HG03159 (cell line): ENCODE measurements around the gene CENPP.
"Not testable (repeated sequence)": the region's sequence is repeated elsewhere in the genome, so short reads cannot be mapped to it uniquely, and the experiment has no call there.

Source experiments
- ATAC-seq: cut with Tn5 transposase; IDR thresholded peaks from one replicate; pipeline ENCODE4 v1.9.1; 2021; ENCODE audit warnings: mild to moderate bottlenecking, moderate library complexity; ENCODE audit not compliant: unreplicated experiment

The CENPP gene

DNA sequence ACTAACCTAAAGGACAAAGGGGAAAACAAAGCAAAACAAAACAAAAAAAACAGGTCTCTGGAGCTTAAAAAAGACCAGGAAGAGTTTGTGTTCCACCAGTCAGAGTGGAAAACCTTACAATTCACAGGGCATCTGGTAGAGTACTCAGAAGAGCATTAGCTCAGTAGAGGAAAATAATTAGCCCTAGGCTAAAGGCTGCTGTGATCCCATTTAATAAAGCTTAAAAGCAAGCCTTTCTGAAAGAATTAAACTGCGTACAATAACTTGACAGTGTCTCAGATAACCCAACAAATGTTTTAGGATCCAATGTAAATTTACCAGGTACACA lies 202.7 kb downstream of the CENPP start:
- no peak for ATAC-seq

DNA sequence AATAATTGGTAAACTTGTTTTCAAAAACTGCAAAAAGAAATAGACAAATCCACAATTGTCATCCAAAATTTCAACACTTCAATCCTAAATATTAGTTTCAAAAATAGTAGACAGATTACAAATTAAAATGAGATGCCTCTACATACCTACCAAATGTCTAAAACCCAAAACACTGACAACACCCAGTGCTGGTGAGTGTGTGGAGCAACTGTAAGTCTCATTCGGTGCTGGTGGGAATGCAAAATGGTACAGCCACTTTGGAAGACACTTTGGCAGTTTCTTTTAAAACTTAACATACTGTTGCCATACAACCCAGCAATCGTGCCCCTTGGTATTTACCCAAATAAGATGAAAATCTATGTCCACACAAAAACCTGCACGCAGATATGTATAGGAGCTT lies 203.4 kb downstream of the CENPP start:
- no peak for ATAC-seq

DNA sequence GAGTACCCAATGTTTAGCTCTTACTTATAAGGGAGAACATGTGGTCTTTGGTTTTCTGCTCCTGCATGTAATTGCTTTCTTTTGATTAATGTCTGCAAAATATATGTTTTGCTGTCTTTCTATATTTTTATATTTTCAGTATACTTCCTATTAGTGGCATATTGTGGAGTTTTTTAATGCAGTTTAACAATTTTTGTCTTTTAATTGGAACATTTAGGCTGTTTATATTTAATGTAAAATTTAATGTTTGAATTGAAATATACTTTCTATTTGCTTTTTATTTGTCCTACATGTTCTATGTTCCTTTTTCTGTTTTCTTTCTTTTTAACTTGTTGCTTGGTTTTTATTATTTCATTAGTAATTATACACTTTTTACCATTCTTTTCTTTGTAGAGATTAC lies 205.1 kb downstream of the CENPP start:
- no peak for ATAC-seq

DNA sequence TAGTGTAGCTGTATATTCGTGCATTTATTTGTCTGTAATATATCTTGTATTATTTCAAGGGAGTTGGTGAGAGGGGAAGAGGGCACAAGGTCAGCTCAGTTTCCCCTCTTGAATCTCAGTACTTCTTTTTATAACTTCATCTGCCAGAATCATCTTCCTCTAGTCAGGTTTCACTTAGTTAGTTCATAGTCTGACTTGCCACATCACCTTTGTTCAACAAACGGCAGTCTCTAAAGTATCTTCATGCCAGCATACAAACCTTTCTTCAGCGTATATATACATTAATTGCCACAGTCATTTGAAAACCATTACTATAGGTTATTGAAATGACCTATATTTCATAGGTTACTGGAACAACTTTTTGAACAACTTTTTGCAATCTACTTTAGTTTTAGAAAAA lies 208.5 kb downstream of the CENPP start:
- no peak for ATAC-seq

DNA sequence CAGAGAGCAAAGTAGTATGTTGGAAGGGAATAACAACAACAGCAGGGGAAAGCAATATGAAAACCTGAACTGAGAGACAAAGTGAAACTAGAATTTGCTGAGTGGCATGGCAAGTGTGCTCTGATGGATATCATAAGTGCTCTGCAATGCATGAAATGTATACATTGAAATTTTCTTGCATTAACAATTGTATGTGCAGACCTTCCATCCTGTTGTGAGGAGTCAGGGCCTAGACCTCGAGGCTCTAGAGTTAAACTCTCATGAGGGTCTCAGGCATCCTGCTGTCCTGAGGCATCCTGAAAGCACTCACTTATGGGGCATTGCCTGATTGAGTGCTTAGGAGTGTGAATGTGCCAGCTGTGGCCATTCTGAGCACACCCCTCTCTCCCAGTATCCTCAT lies 208.9 kb downstream of the CENPP start:
- ATAC-seq, result no peak

DNA sequence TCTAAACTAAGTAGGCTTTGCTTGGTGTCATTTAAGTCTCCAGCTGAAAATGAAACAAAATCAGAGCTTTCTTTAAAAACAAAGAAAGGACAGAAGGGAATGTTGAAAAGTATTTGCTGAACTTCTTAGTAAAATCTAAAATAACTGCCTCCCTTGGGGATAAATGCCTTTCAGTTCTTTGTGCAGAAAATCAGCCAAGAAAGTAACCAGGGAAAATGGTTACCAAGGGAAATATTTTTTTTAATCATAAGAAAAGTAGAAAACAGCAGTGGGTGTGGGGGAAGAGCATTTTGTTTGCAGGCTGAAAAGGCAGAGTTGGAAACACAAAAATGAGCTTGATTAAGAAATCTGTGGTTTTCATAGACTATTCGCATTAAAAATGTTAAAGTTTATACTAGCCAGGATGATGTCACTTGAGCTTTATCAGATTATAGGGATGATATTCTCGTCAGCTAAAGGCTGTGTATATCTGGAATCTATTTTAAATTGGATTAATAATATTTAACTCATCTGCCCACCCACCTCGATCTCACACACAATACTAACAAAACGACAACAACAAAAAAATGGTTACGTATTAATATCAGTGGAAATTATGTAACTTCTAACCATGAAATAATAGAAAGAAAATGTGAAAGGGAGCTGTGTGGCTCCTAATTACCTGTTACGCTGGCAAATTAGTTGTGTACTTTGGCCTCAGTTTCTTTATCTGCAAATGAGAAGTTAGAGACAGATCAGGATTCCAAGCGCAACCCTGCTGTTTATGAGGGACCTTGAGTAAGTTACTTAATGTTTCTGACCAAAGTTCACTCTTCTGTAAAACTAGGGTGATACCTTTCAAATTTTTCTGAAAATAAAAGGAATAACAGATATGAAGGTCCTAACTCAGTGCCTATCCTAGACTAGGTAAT lies 210.4 kb downstream of the CENPP start, which contains the start of gene ECM2:
TSS of gene ECM2 (minus strand) at position 51 of the 911 bp plus-strand sequence. CDS start 13,124 bp downstream, outside the sequence.
- ATAC-seq, result no peak

DNA sequence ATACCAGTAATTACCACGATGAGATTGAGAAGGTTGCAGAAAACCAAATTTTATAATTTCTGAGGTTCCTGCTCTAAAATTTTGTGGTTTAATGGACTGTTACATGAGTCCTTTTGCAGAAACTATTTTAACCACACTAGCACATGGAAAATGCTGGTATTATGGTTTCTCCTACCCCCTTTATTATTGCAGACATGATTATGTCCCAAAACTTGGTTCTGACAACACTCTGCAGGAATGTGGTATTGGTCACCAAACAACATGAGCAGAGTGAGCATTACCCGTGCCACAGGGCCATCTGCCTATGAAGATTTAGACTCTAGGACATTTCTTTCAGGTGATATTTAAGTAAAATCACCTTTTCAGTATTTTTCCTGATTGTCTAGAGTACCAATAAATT lies 212.8 kb downstream of the CENPP start:
- no peak for ATAC-seq

DNA sequence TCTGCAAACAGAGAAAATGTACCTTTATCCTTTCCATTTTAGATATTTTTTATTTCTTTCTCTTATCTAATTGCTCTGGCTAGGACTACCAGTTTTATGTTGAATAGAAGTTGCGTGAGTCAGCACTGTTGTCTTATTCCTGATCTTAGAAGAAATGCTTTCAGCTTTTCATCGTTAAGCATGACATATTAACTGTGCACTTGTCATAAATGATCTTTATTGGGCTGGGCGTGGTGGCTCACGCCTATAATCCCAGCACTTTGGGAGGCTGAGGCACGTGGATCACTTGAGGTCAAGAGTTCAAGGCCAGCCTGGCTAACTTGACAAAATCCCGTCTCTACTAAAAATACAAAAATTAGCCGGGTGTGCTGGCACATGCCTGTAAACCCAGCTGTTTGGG lies 218.2 kb downstream of the CENPP start:
- no peak for ATAC-seq

DNA sequence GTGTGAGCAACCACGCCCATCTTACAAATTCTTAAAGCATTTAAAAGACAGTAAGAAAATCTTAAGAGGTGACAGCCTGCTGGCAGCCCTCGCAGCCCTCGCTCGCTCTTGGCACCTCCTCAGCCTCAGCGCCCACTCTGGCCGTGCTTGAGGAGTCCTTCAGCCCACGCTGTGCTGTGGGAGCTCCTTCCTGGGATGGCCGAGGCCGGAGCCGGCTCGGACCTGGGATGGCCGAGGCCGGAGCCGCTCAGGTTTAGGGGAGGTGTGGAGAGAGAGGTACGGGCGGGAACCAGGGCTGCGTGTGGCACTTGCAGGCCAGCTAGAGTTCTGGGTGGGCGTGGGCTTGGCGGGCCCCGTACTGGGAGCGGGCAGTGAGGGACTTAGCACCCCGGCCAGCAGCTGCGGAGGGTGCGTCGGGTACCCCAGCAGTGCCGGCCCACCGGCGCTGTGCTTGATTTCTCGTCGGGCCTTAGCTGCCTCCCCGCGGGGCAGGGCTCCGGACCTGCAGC lies 219.3 kb downstream of the CENPP start:
- no peak for ATAC-seq

DNA sequence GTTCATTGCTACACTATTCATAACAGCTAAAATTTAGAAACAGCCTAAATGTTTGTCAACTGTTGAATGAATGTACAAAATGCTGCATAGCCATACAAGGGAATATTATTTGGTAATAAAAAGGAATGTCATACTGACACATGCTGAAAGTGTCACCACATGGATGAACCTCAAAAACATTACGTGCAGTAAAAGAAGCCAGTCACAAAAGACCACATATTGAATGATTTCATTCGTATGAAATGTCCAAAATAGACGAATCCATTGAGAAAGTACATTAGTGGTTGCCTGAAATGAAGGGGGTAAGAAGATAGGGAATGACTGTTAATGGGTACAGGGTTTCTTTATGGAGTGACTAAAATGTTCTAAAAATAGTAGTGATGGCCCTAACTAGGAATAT lies 221.6 kb downstream of the CENPP start:
- no peak for ATAC-seq

DNA sequence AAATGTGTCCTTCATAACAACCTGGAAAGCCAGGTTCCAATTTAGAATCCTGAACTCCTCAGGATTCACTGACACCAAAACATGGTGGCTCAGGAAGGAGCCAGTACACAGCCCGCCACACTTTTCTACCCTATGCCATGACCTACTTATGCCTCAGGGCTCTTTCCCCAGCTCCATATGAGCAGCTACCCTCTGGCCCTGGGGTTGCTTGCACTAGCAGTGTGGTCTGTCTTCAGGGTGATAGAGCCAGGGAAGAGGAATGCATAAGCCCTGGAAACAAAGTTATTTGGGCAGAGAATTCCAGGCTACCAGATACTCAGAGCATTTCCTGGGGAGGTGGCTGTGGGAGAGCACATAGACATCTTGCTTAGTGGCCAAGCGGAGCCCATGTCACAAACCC lies 225.0 kb downstream of the CENPP start:
- ATAC-seq, result no peak

DNA sequence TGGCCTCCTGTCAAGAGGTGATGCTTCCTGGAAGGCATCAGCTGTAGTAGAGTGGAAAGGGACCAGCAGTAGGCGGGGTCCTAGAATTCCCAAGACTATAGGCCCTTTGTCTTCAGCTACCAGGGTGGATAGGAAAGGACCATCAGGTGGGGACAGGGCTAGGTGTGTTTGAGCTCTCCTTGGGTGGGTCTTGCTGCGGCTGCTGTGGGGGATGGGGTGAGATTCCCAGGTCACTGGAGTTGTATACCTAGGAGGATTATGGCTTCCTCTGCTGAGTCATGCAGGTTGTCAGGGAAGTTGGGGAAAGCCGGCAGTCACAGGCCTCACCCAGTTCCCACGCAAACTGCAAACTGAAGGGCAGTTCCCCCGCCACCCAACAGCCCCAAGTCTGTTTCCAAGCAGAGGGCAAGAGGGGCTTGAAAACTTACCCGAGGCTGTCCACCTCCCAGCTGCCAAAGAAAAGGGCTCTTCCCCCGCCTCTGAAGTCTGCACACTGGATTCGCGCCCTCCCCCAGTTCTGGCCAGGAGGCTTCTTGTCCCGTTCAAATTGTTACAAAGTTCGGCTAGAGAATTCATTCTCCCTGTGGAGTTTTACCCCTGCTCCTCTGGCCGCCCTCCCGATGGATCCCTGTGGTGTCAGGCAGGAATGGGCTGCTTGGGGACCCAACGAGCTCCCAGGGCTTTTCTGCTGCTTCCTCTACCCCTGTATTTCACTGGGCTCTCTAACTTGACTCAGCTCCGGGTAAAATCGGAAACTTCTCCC lies 233.0 kb downstream of the CENPP start:
- ATAC-seq, result no peak

DNA sequence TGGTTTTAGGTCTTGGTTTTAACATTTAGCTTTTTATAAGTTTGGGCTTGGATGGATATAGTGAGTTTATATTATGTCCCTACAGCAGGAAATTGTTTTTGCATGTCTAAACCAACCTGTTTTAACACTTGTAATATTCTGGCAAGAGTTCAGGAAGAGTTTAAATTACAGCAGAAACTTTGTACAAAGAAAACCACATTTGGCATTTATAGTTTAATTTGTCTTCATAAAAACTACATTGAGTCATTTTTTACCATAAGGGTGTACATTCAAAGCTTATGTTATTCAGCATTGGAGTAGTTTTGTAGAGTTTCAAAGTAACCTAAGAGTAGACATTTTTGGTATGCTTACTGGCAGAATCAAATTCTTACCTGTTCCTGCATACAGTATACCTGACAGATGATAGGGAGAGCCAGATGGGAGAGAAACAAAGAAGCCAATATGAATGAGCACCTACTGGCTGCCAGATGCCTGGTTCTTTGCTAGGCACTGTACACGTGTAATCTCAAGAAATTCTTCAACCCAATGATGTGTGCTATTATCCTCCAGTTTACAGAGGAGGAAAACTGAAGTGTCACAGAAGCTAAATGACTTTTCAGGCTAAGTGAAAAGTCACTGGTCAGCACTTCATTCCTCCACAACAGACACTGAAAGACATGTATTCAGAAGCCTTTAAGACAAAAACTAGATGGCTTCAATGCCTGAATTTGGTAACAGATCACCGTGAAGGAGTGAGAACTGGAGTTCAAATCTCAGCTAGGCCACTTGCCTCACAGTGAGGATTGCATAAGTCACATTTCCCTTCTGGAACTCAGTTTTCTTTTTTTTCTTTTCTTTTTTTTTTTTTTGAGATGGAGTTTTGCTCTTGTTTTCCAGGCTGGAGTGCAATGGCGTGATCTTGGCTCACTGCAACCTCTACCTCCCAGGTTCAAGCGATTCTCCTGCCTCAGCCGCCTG lies 235.9 kb downstream of the CENPP start:
- ATAC-seq, result no peak

DNA sequence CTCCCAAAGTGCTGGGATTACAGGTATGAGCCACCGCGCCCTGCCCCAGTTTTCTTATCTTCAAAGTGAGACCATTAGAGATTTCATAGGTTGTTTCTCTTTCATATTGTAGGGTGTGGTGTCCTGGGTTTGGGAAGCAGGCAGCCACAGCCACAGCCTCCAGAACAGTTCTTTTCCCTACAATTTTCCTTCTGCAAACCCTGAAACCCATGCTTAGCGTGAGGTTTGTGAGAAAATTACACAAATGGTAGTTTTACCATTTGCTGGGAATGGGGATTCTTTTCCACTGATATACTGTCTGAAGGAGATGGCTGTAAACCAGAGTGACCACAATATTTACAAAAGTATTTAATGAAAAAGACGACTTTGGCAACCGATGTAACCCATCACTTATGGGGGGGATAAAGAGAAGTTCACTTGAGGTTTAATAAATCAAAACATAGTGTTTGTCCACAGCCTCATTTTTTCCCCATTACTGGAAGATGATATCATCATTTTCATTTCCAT lies 236.8 kb downstream of the CENPP start:
- ATAC-seq, result no peak

DNA sequence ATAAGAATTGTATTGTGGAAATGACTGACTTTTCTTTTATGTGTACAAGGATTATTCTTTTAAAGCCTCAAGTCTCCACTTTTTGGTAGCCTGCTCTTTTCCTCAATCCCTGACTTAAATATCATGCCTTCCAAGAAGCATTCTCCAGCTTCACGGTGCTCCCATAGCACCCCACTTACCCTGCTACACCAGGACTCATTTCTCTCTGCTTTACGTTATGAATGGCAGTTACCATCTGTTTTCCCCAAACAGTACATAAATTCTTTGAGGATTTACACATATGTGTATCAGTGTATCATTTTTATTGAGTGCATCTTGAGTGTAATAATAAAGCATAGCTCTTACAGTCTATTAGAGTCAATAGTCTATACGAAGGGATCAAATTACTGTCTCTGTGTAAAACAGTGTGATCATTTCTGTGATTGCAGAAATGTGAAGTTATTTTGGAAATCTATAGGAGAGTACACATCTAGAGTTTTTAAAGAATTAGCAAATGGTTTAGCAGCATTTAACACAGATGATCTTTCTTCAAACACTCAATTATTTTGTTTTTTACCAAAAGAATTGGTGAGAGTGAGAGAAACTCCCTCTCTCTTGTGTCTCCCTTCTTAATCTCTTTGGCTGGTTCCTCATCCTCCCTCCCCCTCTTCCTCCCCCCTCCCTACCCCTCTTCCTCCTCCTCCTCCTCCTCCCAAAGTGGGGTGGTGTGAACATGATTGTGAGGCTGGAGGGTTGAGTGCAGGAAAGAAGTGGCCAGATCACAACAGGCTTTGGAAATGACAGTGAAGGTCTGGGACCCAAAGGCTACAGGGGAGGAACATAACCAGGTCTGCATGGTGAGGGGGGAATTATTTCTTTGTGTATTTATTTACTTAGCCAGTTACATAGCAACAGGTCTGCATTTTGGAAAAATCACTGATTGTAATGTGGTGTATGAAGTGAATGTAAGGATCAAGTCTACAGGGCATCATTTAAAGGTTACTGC lies 237.7 kb downstream of the CENPP start:
- ATAC-seq, result no peak

DNA sequence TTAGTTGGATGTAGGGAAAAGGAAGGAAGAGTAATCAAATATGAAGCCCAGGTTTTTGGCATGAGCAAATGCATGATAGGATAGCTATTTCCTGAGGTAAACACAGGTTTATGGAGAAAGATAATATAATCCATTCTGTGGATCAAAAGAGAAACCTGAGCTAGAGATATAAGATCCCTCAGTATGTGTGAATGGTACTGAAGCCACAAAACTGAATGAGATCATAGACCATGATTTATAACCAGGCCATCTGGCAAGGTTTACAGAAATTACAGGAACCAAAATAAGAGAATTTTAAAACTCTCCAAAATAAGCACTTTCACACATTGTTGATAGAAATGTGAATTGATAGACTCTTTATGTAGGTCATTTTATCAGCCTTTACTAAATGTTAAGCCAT lies 238.8 kb downstream of the CENPP start:
- ATAC-seq, result no peak

DNA sequence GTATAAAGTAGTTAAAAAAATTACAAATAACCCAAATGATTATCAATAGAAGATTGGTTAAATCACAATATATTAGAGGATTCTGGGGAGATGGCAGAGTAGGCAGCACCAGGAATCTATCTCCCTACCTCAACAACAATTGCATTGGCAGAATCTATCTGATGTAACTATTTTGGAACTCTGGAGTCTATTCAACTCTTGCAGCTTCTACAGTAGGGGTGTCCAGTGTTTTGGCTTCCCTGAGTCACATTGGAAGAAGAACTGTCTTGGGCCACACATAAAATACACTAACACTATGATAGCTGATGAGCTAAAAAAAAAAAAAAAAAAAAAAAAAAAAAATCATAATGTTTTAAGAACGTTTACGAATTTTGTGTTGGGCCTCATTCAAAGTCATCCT lies 239.2 kb downstream of the CENPP start:
- ATAC-seq, result no peak

DNA sequence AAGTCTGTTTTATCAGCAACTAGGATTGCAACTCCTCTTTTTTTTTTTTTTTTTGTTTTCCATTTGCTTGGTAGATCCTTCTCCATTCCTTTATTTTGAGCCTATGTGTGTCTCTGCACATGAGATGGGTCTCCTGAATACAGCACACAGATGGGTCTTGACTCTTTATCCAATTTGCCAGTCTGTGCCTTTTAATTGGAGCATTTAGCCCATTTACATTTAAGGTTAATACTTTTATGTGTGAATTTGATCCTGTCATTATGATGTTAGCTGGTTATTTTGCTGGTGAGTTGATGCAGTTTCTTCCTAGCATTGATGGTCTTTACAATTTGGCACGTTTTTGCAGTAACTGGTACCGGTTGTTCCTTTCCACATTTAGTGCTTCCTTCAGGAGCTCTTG lies 246.1 kb downstream of the CENPP start:
- ATAC-seq, result not testable (repeated sequence)

DNA sequence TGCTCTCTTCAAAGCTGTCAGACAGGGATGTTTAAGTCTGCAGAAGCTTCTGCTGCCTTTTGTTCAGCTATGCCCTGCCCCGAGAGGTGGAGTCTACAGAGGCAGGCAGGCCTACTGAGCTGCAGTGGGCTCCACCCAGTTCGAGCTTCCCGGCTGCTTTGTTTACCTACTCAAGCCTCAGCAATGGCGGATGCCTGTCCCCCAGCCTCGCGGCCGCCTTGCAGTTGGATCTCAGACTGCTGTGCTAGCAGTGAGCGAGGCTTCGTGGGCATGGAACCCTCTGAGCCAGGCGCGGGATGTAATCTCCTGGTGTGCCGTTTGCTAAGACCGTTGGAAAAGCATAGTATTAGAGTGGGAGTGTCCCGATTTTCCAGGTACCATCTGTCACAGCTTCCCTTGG lies 247.9 kb downstream of the CENPP start:
- ATAC-seq, result not testable (repeated sequence)
